ENCODE data around the gene AGGF1.

GRCh38 chr5:77086689-77087483 lies 56.7 kb downstream of the AGGF1 start, which contains the start of gene ZBED3:
- TF ChIP-seq CTCF (IDR thresholded peaks at IDR 0.05; ENCODE audit: borderline replicate concordance, extremely low read depth, low read length, poor library complexity, severe bottlenecking) = peak; percentile 55
- TF ChIP-seq EZH2 (IDR thresholded peaks at IDR 0.05; ENCODE audit: borderline replicate concordance, low read depth, low read length, severe bottlenecking) = no peak
